Endothelial cell of umbilical vein (primary cell): Measurements from ENCODE around the gene RSF1. TPM values are rescaled to one million over a fixed set of nuclear protein-coding genes. Genes with fewer than 3 reads are reported as not detected.

ENCODE experiments used
- BruUV-seq: library from RNA; stranded (reverse); fragments of 400-500 nt; replicated peaks from 2 replicates; lab custom pipeline; 2021; lab: Mats Ljungman, UMichigan
- CTCF ChIA-PET: fragments of 300-600, 350-600 bp; sonication (Branson Sonifier 250); formaldehyde crosslinking; loops from one replicate; lab custom pipeline; 2021; ENCODE audit warnings: antibody characterized with exemption, inconsistent platforms; lab: Charles Lee
- POLR2A ChIA-PET: fragments of 300-600, 350-600 bp; sonication (Branson Sonifier 250); formaldehyde crosslinking; loops from one replicate; lab custom pipeline; 2021; ENCODE audit warnings: antibody characterized with exemption, inconsistent platforms; lab: Charles Lee
- DNase-seq: peaks from one replicate; pipeline ENCODE4 v3.0.0-alpha.2; 2011; ENCODE audit warnings: low read depth, low spot score
- FAIRE-seq: peaks from 2 replicates; lab custom pipeline; 2011; peaks lifted over from hg19 to GRCh38; lab: Jason Lieb, UNC
- H2AFZ ChIP-seq: 2 replicates; pipeline ENCODE4 v1.6.0; 2012; ENCODE audit warnings: low read depth, low read length, control low read depth, inconsistent platforms
- H3K27ac ChIP-seq: 2 replicates; pipeline ENCODE4 v1.5.1; 2011; ENCODE audit warnings: low read depth, mild to moderate bottlenecking, control low read depth, low read length, moderate library complexity; ENCODE audit not compliant: insufficient read depth
- H3K27me3 ChIP-seq, 2 experiments: 2 replicates each; pipeline versions ENCODE4 v1.6.0 to v1.6.1; 2011; ENCODE audit warnings: low read length in 2 of 2, mixed read lengths in 1 of 2; ENCODE audit not compliant: control insufficient read depth in 2 of 2, insufficient read depth in 2 of 2
- H3K36me3 ChIP-seq, 2 experiments: 2 replicates in 1 of 2; 3 replicates in 1 of 2; pipeline ENCODE4 v1.5.1; 2011; ENCODE audit warnings: low read length in 2 of 2, mild to moderate bottlenecking in 1 of 2, moderate library complexity in 1 of 2; ENCODE audit not compliant: control insufficient read depth in 2 of 2, insufficient read depth in 2 of 2; ENCODE audit errors: extremely low read depth in 1 of 2
- H3K4me1 ChIP-seq: 3 replicates; pipeline ENCODE4 v1.5.1; 2011; ENCODE audit warnings: mild to moderate bottlenecking, low read length; ENCODE audit not compliant: control insufficient read depth, insufficient read depth; ENCODE audit errors: extremely low read depth
- H3K4me2 ChIP-seq: 2 replicates; pipeline ENCODE4 v1.6.1; 2011; ENCODE audit warnings: low read length, control low read depth, mixed read lengths; ENCODE audit not compliant: insufficient read depth
- H3K4me3 ChIP-seq, 3 experiments: fragments of 200-600 bp in 1 of 3; sonication (generic), shearing (Covaris generic) in 1 of 3; replicated peaks in 1 of 3; 2 replicates each; pipeline ENCODE4 v1.5.1; 2011 to 2016; ENCODE audit warnings: control low read depth in 3 of 3, low read length in 3 of 3, mild to moderate bottlenecking in 2 of 3, inconsistent platforms in 1 of 3, low read depth in 1 of 3, moderate library complexity in 1 of 3; ENCODE audit not compliant: insufficient read depth in 1 of 3
- H3K79me2 ChIP-seq: 2 replicates; pipeline ENCODE4 v1.6.0; 2012; ENCODE audit warnings: low read length, inconsistent platforms; ENCODE audit not compliant: control insufficient read depth, insufficient read depth
- H3K9ac ChIP-seq: replicated peaks from 2 replicates; pipeline ENCODE3; 2011; ENCODE audit warnings: low read length, control low read depth; ENCODE audit not compliant: insufficient read depth; ENCODE audit errors: extremely low read depth
- H3K9me1 ChIP-seq: replicated peaks from 3 replicates; pipeline ENCODE4 v1.6.0; 2011; ENCODE audit warnings: mild to moderate bottlenecking, low read length; ENCODE audit not compliant: control insufficient read depth, insufficient read depth; ENCODE audit errors: extremely low read depth
- H3K9me3 ChIP-seq: replicated peaks from 2 replicates; pipeline ENCODE4 v1.5.1; 2012; ENCODE audit warnings: low read length, inconsistent platforms; ENCODE audit not compliant: control insufficient read depth, insufficient read depth
- H4K20me1 ChIP-seq: replicated peaks from 2 replicates; pipeline ENCODE3; 2011; ENCODE audit warnings: mild to moderate bottlenecking, low read length; ENCODE audit not compliant: control insufficient read depth, insufficient read depth; ENCODE audit errors: extremely low read depth
- CTCF ChIP-seq, 2 donors: IDR thresholded peaks; 1 replicate in 1 of 2; 2 replicates in 1 of 2; pipeline ENCODE4 v1.5.1; 2011; ENCODE audit warnings: low read length in 2 of 2, mild to moderate bottlenecking in 2 of 2, moderate library complexity in 2 of 2, control low read depth in 1 of 2, inconsistent platforms in 1 of 2, low read depth in 1 of 2; ENCODE audit not compliant: insufficient read depth in 1 of 2; ENCODE audit errors: extremely low read depth in 1 of 2
- EZH2 ChIP-seq: IDR thresholded peaks from 2 replicates; pipeline ENCODE4 v1.6.1; 2012; ENCODE audit warnings: borderline replicate concordance, low read depth, mild to moderate bottlenecking, moderate library complexity, low read length, inconsistent platforms; ENCODE audit not compliant: severe bottlenecking
- FOS ChIP-seq: IDR thresholded peaks from 2 replicates; pipeline ENCODE4 v1.6.1; 2011; ENCODE audit warnings: mild to moderate bottlenecking, low read length, moderate library complexity, borderline replicate concordance; ENCODE audit not compliant: insufficient read depth
- GATA2 ChIP-seq: IDR thresholded peaks from 2 replicates; pipeline ENCODE4 v1.7.0; 2011; ENCODE audit warnings: low read depth, mild to moderate bottlenecking, moderate library complexity, mixed read lengths, low read length; ENCODE audit not compliant: insufficient read length, insufficient read depth
- JUN ChIP-seq: IDR thresholded peaks from 2 replicates; pipeline ENCODE4 v1.6.1; 2011; ENCODE audit warnings: borderline replicate concordance, low read depth; ENCODE audit not compliant: insufficient read length, insufficient read depth
- MAX ChIP-seq: IDR thresholded peaks from 2 replicates; pipeline ENCODE4 v1.6.1; 2011; ENCODE audit not compliant: insufficient read depth, insufficient read length
- MYC ChIP-seq: IDR thresholded peaks from one replicate; pipeline ENCODE4 v1.6.1; 2011; ENCODE audit warnings: mild to moderate bottlenecking, low read depth, low read length
- POLR2A ChIP-seq: IDR thresholded peaks from 2 replicates; pipeline ENCODE4 v1.6.1; 2012; ENCODE audit warnings: low read depth, mild to moderate bottlenecking, control low read depth, low read length
- POLR2AphosphoS5 ChIP-seq: IDR thresholded peaks from 2 replicates; pipeline ENCODE4 v1.6.1; 2012; ENCODE audit warnings: low read depth, mild to moderate bottlenecking, control low read depth, low read length, moderate library complexity; ENCODE audit not compliant: insufficient read depth
- dilution Hi-C: fragments of 300-500 bp; cut with MboI; formaldehyde crosslinking; loops from one replicate; pipeline ENCODE4 v1.15.0; 2019; ENCODE audit warnings: low sequenced_read_pairs; ENCODE audit not compliant: extremely low pct_ligation_motif_present
- intact Hi-C: fragments of 100-400 bp; cut with micrococcal nuclease; formaldehyde crosslinking; loops from one replicate; pipeline ENCODE4 v1.10.0; 2022
- polyA plus RNA-seq, 4 experiments: library from polyadenylated mRNA; depleted of rRNA in 3 of 4; stranded (reverse) in 3 of 4; unstranded in 1 of 4; fragments of >200 nt; gene quantifications; 2 replicates each; pipeline versions ENCODE4 v1.2.1 to v1.2.3, GENCODE V29; 2011 to 2012; ENCODE audit warnings: missing spikeins in 1 of 4
- total RNA-seq: library from RNA; stranded (reverse); gene quantifications from 2 replicates; pipeline ENCODE4 v1.2.3, GENCODE V29; 2021

The RSF1 gene
- total and polyA plus RNA-seq, 2 donors (not counting 3 experiments of a cell fraction or from before 2014, with no cell fraction given), result 10.0 to 55.1 TPM

- Histone ChIP-seq H2AFZ (no peak overlapping the region), H3K4me2 (no peak overlapping the region), H3K27ac (no peak overlapping the region), H3K36me3 (no peaks in the 10 kb centered on the region), H3K79me2 (peaks cover 17% of the 10 kb centered on the region), H3K4me3 (no peak overlapping the region), H3K9me1 (no peaks in the 10 kb centered on the region), H3K4me1 (peaks cover 6% of the 10 kb centered on the region), H3K9ac (no peak overlapping the region), H3K9me3 (no peaks in the 10 kb centered on the region), H4K20me1 (no peaks in the 10 kb centered on the region), H3K27me3 (no peaks in the 10 kb centered on the region)
- DNase-seq (no peak), FAIRE-seq (no peak)
- intact Hi-C loops, result no loop called here
- no peak for TF ChIP-seq EZH2
- no peak for TF ChIP-seq POLR2AphosphoS5
- no peak for TF ChIP-seq JUN
- TF ChIP-seq MYC, result no peak
- no peak for TF ChIP-seq CTCF (IDR thresholded peaks at IDR 0.05; ENCODE audit: extremely low read depth in 1 of 2, insufficient read depth in 1 of 2, low read depth in 1 of 2, low read length in 2 of 2)
- TF ChIP-seq POLR2A, result no peak
- no peak for TF ChIP-seq GATA2
- TF ChIP-seq FOS, result no peak
- TF ChIP-seq MAX, result no peak
- ChIA-PET CTCF (interaction anchor here (1.1 kb wide), 1 partner anchor 247 kb away, joined by 3 read pairs; no protein-coding TSS in a partner anchor), POLR2A (no interaction called here)
- BruUV-seq, result no TSS peak
- dilution Hi-C loops, result no loop called here
Measured at GRCh38 chr11:77752516-77752915, 68.0 kb downstream of the RSF1 start.
